Measurements from ENCODE around the gene CNPY3.

CNPY3 gene

DNA sequence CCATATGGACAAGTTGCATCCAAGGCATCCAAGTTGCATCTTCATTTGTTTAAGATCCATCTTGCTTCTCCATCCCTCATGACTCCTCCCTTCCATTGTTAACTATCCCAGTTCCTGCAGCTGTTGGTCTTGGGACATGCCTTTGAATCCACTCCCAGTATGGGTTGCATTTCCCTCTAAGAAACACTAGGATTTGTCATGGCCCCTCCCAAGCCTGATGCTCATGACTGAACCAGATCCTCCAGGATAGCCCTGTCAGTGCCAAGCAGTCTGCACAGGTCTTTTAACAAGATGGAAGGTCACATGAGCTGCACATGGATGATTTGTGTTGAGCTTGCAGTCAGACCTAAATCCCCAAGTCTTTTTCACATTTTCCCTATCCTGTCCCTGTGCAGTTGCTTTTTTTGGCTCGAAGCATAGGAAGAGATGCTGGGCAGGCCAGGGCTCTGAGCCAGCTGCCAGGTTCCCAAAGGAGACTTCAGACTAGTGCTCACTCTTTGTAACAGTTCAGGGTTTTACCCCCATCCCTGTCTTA is 59.3 kb downstream of the CNPY3 start:
- Histone ChIP-seq H3K4me1 (peaks cover 0 to 49% (median 41%) of the 10 kb centered on the region in 4 donors), H3K27ac (no peak overlapping the region)
- intact Hi-C loops (cut with DNase I; ENCODE audit: low total_unique reads), result no loop called here

More for the DNA sequence above, 59.3 kb downstream of the CNPY3 start:
- Histone ChIP-seq H3K9me3 (no peaks in the 10 kb centered on the region), H3K27me3 (no peaks in the 10 kb centered on the region), H3K36me3 (peaks cover 9 to 31% (median 22%) of the 10 kb centered on the region in 3 donors), H3K4me3 (no peak overlapping the region)
- DNase-seq, result no peak
- TF ChIP-seq, protein P1, sequence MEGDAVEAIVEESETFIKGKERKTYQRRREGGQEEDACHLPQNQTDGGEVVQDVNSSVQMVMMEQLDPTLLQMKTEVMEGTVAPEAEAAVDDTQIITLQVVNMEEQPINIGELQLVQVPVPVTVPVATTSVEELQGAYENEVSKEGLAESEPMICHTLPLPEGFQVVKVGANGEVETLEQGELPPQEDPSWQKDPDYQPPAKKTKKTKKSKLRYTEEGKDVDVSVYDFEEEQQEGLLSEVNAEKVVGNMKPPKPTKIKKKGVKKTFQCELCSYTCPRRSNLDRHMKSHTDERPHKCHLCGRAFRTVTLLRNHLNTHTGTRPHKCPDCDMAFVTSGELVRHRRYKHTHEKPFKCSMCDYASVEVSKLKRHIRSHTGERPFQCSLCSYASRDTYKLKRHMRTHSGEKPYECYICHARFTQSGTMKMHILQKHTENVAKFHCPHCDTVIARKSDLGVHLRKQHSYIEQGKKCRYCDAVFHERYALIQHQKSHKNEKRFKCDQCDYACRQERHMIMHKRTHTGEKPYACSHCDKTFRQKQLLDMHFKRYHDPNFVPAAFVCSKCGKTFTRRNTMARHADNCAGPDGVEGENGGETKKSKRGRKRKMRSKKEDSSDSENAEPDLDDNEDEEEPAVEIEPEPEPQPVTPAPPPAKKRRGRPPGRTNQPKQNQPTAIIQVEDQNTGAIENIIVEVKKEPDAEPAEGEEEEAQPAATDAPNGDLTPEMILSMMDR (IDR thresholded peaks at IDR 0.05), result no peak
